ENCODE measurements around the gene PRSS56.
"Not testable (repeated sequence)": the region's sequence is repeated elsewhere in the genome, so short reads cannot be mapped to it uniquely, and the experiment has no call there.

PRSS56 gene

DNA sequence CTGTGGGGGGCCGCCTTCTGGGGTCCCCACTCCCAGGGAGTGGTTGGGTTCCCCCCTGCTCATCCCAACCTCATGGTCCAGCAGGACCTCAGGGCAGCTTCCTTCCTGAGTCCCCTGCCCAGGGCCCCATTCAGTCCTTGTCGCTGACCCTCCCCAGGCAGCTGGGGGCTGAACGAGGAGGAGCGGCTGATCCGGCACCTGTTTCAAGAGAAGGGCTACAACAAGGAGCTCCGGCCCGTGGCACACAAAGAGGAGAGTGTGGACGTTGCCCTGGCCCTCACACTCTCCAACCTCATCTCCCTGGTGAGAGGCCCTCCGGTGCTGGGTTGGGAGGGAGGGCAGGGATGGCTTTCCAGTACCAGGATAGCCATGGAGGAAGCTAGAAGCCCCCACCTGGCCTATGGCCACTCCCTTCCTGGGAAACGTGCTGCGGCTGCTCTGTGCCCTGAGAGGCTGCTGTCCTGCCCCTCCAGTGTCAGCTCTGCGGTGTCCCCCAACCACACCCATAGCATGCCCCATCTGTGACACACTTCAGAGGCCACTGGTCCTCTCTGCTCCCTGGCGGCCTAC, 6.3 kb downstream of the PRSS56 start:
- TF ChIP-seq CTCF (IDR thresholded peaks at IDR 0.05; ENCODE audit: low read depth, low read length, missing control alignments), result no peak
- no peak for DNase-seq (ENCODE audit: low read depth)
- H3K4me3 ChIP-seq (ENCODE audit: low read depth, low read length), result no peak overlapping the region

- H3K4me3 ChIP-seq (ENCODE audit: low read depth, low read length), result no peak overlapping the region
- DNase-seq (ENCODE audit: low read depth), result no peak
- no peak for TF ChIP-seq CTCF (IDR thresholded peaks at IDR 0.05; ENCODE audit: low read depth, low read length, missing control alignments)
These were observed 7.8 kb downstream of the PRSS56 start for GRCh38 chr2:232527905-232528470.

- H3K4me3 ChIP-seq (ENCODE audit: low read depth, low read length), result no peak overlapping the region
- DNase-seq (ENCODE audit: low read depth), result no peak
- no peak for TF ChIP-seq CTCF (IDR thresholded peaks at IDR 0.05; ENCODE audit: low read depth, low read length, missing control alignments)
These were observed 8.7 kb downstream of the PRSS56 start for GRCh38 chr2:232528746-232529460.

GRCh38 chr2:232529806-232530547, 9.8 kb downstream of the PRSS56 start:
- H3K4me3 ChIP-seq (ENCODE audit: low read depth, low read length), result no peak overlapping the region
- DNase-seq (ENCODE audit: low read depth), result no peak
- TF ChIP-seq CTCF (IDR thresholded peaks at IDR 0.05; ENCODE audit: low read depth, low read length, missing control alignments), result no peak

GRCh38 chr2:232530626-232531260, 10.6 kb downstream of the PRSS56 start:
- no peak overlapping the region for H3K4me3 ChIP-seq (ENCODE audit: low read depth, low read length)
- no peak for DNase-seq (ENCODE audit: low read depth)
- no peak for TF ChIP-seq CTCF (IDR thresholded peaks at IDR 0.05; ENCODE audit: low read depth, low read length, missing control alignments)

DNA sequence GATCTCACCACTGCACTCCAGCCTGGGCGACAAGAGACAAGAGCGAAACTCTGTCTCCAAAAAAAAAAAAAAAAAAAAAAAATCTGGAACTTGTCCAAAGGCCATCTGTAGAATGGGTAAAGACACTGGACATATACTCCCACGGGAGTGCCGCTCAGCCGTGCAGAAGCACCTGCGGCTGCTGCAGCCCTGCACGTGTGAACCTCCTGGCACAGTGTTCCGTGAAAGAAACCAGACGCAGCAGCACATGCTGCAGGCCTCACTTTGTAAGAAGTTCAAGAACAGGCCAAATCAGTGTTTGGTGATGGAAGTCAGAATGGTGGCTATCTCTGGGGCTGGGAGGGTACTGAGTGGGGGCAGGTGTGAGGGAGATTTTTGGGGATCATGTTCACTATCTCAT, 12.2 kb downstream of the PRSS56 start:
- DNase-seq (ENCODE audit: low read depth), result no peak
- no peak overlapping the region for H3K4me3 ChIP-seq (ENCODE audit: low read depth, low read length)
- TF ChIP-seq CTCF (IDR thresholded peaks at IDR 0.05; ENCODE audit: low read depth, low read length, missing control alignments), result no peak

GRCh38 chr2:232532821-232533220, 12.6 kb downstream of the PRSS56 start:
- H3K4me3 ChIP-seq (ENCODE audit: low read depth, low read length); DNase-seq (ENCODE audit: low read depth): not testable (repeated sequence)

Measured in GM12864 (cell line).